ENCODE measurements around the gene JCAD. TPM values are rescaled to one million over a fixed set of nuclear protein-coding genes. Genes with fewer than 3 reads are reported as not detected.

JCAD gene
- total and polyA plus RNA-seq, 9 of the 15 experiments (the other 6 are each of a cell fraction or from before 2014, with no cell fraction given) = not detected

DNA sequence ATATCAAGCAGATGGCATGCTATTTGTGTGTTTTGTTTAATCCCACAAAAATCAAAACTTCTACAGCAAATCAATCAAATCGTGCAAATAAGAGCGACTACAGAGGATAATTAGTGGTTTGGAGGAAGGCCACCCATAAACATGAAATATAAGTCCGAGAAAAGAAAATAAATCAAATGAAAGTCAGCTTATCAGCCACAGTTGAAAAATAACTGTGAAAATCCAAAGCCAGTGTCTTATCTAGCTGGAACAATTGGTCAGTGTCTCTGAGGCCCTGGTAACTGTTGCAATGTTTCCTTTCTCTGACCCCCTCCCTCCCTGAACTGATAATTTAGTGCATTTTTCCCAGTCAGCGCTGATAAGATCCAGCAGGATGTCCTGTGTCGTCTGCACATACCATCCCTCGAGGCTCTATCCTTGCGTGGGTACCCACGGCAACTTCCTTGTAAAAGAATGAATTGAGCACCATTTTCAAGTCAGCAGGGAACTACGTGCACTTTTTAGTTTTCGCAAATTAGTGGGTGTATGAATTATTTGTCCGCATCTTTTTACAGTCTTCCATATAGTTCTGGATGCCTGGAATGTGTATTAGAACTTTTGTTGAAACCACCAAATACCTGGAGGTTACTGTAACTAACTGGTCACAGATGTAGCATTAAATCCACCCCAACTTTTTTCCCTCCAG is 10.8 kb upstream of the JCAD start (continued):
- TF ChIP-seq, protein P1, sequence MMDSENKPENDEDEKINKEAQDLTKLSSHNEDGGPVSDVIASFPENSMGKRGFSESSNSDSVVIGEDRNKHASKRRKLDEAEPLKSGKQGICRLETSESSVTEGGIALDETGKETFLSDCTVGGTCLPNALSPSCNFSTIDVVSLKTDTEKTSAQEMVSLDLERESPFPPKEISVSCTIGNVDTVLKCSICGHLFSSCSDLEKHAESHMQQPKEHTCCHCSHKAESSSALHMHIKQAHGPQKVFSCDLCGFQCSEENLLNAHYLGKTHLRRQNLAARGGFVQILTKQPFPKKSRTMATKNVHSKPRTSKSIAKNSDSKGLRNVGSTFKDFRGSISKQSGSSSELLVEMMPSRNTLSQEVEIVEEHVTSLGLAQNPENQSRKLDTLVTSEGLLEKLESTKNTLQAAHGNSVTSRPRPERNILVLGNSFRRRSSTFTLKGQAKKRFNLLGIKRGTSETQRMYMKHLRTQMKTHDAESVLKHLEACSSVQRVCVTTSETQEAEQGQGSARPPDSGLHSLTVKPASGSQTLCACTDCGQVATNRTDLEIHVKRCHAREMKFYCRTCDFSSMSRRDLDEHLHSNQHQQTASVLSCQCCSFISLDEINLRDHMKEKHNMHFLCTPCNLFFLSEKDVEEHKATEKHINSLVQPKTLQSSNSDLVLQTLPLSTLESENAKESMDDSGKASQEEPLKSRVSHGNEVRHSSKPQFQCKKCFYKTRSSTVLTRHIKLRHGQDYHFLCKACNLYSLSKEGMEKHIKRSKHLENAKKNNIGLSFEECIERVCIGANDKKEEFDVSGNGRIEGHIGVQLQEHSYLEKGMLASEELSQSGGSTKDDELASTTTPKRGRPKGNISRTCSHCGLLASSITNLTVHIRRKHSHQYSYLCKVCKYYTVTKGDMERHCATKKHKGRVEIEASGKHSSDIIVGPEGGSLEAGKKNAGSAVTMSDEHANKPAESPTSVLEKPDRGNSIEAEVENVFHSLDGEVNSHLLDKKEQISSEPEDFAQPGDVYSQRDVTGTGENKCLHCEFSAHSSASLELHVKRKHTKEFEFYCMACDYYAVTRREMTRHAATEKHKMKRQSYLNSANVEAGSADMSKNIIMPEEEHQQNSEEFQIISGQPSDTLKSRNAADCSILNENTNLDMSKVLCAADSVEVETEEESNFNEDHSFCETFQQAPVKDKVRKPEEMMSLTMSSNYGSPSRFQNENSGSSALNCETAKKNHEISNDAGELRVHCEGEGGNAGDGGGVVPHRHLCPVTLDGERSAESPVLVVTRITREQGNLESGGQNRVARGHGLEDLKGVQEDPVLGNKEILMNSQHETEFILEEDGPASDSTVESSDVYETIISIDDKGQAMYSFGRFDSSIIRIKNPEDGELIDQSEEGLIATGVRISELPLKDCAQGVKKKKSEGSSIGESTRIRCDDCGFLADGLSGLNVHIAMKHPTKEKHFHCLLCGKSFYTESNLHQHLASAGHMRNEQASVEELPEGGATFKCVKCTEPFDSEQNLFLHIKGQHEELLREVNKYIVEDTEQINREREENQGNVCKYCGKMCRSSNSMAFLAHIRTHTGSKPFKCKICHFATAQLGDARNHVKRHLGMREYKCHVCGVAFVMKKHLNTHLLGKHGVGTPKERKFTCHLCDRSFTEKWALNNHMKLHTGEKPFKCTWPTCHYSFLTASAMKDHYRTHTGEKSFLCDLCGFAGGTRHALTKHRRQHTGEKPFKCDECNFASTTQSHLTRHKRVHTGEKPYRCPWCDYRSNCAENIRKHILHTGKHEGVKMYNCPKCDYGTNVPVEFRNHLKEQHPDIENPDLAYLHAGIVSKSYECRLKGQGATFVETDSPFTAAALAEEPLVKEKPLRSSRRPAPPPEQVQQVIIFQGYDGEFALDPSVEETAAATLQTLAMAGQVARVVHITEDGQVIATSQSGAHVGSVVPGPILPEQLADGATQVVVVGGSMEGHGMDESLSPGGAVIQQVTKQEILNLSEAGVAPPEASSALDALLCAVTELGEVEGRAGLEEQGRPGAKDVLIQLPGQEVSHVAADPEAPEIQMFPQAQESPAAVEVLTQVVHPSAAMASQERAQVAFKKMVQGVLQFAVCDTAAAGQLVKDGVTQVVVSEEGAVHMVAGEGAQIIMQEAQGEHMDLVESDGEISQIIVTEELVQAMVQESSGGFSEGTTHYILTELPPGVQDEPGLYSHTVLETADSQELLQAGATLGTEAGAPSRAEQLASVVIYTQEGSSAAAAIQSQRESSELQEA (IDR thresholded peaks at IDR 0.05; ENCODE audit: low read depth) = no peak
- TF ChIP-seq ERF (CRISPR knock-in tag; IDR thresholded peaks at IDR 0.05) (no peak), MTA1 (IDR thresholded peaks at IDR 0.05; ENCODE audit: borderline replicate concordance) (peak; percentile 42; the same call in 1 of the 2 replicates), MYC (IDR thresholded peaks at IDR 0.05; ENCODE audit: low read depth, low read length) (peak; percentile 13; the same call in 1 of the 2 replicates), MYC (CRISPR knock-in tag; IDR thresholded peaks at IDR 0.05; ENCODE audit: borderline replicate concordance, low read depth) (no peak), CBX1 (IDR thresholded peaks at IDR 0.05; ENCODE audit: low read depth) (no peak)
- TF ChIP-seq, protein P2, sequence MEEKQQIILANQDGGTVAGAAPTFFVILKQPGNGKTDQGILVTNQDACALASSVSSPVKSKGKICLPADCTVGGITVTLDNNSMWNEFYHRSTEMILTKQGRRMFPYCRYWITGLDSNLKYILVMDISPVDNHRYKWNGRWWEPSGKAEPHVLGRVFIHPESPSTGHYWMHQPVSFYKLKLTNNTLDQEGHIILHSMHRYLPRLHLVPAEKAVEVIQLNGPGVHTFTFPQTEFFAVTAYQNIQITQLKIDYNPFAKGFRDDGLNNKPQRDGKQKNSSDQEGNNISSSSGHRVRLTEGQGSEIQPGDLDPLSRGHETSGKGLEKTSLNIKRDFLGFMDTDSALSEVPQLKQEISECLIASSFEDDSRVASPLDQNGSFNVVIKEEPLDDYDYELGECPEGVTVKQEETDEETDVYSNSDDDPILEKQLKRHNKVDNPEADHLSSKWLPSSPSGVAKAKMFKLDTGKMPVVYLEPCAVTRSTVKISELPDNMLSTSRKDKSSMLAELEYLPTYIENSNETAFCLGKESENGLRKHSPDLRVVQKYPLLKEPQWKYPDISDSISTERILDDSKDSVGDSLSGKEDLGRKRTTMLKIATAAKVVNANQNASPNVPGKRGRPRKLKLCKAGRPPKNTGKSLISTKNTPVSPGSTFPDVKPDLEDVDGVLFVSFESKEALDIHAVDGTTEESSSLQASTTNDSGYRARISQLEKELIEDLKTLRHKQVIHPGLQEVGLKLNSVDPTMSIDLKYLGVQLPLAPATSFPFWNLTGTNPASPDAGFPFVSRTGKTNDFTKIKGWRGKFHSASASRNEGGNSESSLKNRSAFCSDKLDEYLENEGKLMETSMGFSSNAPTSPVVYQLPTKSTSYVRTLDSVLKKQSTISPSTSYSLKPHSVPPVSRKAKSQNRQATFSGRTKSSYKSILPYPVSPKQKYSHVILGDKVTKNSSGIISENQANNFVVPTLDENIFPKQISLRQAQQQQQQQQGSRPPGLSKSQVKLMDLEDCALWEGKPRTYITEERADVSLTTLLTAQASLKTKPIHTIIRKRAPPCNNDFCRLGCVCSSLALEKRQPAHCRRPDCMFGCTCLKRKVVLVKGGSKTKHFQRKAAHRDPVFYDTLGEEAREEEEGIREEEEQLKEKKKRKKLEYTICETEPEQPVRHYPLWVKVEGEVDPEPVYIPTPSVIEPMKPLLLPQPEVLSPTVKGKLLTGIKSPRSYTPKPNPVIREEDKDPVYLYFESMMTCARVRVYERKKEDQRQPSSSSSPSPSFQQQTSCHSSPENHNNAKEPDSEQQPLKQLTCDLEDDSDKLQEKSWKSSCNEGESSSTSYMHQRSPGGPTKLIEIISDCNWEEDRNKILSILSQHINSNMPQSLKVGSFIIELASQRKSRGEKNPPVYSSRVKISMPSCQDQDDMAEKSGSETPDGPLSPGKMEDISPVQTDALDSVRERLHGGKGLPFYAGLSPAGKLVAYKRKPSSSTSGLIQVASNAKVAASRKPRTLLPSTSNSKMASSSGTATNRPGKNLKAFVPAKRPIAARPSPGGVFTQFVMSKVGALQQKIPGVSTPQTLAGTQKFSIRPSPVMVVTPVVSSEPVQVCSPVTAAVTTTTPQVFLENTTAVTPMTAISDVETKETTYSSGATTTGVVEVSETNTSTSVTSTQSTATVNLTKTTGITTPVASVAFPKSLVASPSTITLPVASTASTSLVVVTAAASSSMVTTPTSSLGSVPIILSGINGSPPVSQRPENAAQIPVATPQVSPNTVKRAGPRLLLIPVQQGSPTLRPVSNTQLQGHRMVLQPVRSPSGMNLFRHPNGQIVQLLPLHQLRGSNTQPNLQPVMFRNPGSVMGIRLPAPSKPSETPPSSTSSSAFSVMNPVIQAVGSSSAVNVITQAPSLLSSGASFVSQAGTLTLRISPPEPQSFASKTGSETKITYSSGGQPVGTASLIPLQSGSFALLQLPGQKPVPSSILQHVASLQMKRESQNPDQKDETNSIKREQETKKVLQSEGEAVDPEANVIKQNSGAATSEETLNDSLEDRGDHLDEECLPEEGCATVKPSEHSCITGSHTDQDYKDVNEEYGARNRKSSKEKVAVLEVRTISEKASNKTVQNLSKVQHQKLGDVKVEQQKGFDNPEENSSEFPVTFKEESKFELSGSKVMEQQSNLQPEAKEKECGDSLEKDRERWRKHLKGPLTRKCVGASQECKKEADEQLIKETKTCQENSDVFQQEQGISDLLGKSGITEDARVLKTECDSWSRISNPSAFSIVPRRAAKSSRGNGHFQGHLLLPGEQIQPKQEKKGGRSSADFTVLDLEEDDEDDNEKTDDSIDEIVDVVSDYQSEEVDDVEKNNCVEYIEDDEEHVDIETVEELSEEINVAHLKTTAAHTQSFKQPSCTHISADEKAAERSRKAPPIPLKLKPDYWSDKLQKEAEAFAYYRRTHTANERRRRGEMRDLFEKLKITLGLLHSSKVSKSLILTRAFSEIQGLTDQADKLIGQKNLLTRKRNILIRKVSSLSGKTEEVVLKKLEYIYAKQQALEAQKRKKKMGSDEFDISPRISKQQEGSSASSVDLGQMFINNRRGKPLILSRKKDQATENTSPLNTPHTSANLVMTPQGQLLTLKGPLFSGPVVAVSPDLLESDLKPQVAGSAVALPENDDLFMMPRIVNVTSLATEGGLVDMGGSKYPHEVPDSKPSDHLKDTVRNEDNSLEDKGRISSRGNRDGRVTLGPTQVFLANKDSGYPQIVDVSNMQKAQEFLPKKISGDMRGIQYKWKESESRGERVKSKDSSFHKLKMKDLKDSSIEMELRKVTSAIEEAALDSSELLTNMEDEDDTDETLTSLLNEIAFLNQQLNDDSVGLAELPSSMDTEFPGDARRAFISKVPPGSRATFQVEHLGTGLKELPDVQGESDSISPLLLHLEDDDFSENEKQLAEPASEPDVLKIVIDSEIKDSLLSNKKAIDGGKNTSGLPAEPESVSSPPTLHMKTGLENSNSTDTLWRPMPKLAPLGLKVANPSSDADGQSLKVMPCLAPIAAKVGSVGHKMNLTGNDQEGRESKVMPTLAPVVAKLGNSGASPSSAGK (IDR thresholded peaks at IDR 0.05) = no peak

Data from K562 (cell line).